ENCODE results near the gene WDR4. TPM values are rescaled to one million over a fixed set of nuclear protein-coding genes. Genes with fewer than 3 reads are reported as not detected.
A peak's percentile ranks its signal among the peaks of the same experiment; 100 is the strongest.

WDR4 gene
- total and polyA plus RNA-seq, 2 experiments from 2014 or later = 22.5 to 50.2 TPM

DNA sequence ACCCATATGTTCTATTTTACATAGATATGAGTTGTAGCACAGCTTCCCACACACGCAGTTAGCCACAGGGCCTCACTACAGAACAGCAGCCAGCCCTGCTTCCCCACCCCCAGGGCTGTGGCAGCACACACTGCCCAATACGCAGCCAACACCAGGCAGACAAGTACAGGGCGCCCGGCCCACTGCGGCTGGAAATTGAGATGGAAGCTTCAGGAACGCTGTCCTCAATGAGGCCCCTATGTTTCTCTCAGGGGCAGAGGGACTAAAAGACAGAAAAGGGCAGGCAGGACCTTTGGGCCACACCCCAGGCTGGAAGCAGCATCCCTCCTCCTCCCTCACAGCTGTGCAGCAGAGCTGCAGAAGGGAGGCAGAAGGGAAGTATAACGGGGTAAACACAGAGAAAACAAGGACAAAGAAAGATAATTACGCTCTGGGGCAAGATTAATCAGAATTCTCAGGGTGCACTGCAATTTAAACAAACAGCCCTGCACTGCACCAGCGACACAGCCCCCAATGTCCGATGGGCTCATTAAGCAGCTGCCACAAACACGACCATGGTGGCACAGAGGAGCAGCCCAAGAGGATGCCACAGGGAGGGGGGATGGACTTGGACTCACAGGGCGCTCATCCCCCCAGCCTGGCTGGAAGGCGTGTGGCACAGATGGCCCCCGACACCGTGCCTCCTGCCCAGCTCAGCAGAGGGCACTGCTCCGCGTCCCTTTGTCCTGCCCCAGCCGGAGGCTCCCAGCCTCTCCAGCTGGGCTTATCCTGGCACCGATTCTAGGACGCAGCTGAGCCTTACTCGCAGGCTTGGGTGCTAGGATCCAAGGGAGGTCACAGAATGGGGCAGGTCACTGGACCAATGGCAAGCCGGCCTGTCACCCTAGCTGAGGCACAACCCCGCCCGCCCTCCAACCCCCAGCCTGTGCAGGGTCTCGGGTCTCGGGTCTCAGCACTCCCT is 14.2 kb downstream of the WDR4 start:
- Mint-ChIP-seq H3K27me3 (ENCODE audit: insufficient read depth, low read depth, poor library complexity) (peaks cover 11% of the 10 kb centered on the region), H3K4me1 (peaks cover 16% of the 10 kb centered on the region), H3K27ac (peak overlapping the region; percentile 81), H3K36me3 (ENCODE audit: low read depth) (peaks cover 77% of the 10 kb centered on the region), H3K9me3 (no peaks in the 10 kb centered on the region; the same call in 2 of the 3 replicates), H3K4me3 (no peak overlapping the region; the same call in 2 of the 3 replicates)
- Histone ChIP-seq H3K9me2 (ENCODE audit: insufficient read depth) (no peaks in the 10 kb centered on the region), H3F3A (replicated peaks; ENCODE audit: low read depth) (peaks cover 38% of the 10 kb centered on the region), H3K4me3 (no peak overlapping the region), H3K79me2 (replicated peaks; ENCODE audit: insufficient read depth) (peaks cover 89% of the 10 kb centered on the region), H3K36me3 (ENCODE audit: insufficient read depth) (peaks cover 29% of the 10 kb centered on the region), H3K4me2 (no peak overlapping the region), H3K4me1 (ENCODE audit: insufficient read depth) (no peaks in the 10 kb centered on the region), H4K20me1 (replicated peaks; ENCODE audit: insufficient read depth) (peaks cover 39% of the 10 kb centered on the region), H2AFZ (no peak overlapping the region), H3K27me3 (ENCODE audit: insufficient read depth) (no peaks in the 10 kb centered on the region), H3K27ac (ENCODE audit: low read depth) (peak overlapping the region; percentile 39; the same call in 1 of the 2 replicates)
- TF ChIP-seq EZH2phosphoT487 (IDR thresholded peaks at IDR 0.05; ENCODE audit: unreplicated experiment) (no peak), JUNB (IDR thresholded peaks at IDR 0.05; ENCODE audit: unreplicated experiment) (no peak), CREB1 (CRISPR knock-in tag; IDR thresholded peaks at IDR 0.05; ENCODE audit: low read depth) (no peak)
- TF ChIP-seq, protein P1, sequence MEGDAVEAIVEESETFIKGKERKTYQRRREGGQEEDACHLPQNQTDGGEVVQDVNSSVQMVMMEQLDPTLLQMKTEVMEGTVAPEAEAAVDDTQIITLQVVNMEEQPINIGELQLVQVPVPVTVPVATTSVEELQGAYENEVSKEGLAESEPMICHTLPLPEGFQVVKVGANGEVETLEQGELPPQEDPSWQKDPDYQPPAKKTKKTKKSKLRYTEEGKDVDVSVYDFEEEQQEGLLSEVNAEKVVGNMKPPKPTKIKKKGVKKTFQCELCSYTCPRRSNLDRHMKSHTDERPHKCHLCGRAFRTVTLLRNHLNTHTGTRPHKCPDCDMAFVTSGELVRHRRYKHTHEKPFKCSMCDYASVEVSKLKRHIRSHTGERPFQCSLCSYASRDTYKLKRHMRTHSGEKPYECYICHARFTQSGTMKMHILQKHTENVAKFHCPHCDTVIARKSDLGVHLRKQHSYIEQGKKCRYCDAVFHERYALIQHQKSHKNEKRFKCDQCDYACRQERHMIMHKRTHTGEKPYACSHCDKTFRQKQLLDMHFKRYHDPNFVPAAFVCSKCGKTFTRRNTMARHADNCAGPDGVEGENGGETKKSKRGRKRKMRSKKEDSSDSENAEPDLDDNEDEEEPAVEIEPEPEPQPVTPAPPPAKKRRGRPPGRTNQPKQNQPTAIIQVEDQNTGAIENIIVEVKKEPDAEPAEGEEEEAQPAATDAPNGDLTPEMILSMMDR (conservative IDR thresholded peaks at IDR 0.05; ENCODE audit: low read depth in 2 of 2) = 0 out of 4 replicates have a peak, but pooled peaks of 1 of the 2 experiments have one; percentile 5
- TF ChIP-seq, protein P2, sequence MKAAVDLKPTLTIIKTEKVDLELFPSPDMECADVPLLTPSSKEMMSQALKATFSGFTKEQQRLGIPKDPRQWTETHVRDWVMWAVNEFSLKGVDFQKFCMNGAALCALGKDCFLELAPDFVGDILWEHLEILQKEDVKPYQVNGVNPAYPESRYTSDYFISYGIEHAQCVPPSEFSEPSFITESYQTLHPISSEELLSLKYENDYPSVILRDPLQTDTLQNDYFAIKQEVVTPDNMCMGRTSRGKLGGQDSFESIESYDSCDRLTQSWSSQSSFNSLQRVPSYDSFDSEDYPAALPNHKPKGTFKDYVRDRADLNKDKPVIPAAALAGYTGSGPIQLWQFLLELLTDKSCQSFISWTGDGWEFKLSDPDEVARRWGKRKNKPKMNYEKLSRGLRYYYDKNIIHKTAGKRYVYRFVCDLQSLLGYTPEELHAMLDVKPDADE (IDR thresholded peaks at IDR 0.05) = no peak
- DNase-seq (ENCODE audit: low spot score) = no peak
- peak; percentile 14; the same call in 2 of the 3 replicates for ATAC-seq

DNA sequence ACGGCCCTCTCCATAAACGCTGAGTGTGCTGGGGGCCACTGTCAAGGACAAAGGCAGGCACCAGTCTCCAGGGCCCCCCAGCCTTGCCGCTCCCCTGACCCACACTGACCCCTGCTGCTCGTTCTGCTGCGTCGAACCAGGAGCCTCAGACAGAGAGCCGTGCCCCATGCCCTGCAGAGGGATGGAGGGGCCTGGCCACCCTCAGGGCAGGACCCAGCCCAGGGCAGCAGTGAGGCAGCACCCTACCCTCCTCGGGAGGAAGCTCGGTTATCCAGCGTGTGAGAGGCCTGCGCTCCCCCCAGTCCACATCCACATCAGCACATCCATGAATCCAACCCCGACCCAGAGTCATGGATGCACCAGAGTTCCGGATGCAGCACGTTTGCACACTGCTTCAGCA is 15.1 kb downstream of the WDR4 start:
- Histone ChIP-seq H3K36me3 (ENCODE audit: insufficient read depth) (peaks cover 27% of the 10 kb centered on the region), H3K4me1 (ENCODE audit: insufficient read depth) (no peaks in the 10 kb centered on the region), H3K4me2 (no peak overlapping the region), H3F3A (replicated peaks; ENCODE audit: low read depth) (peaks cover 37% of the 10 kb centered on the region), H3K9me2 (ENCODE audit: insufficient read depth) (no peaks in the 10 kb centered on the region), H3K27me3 (ENCODE audit: insufficient read depth) (no peaks in the 10 kb centered on the region), H2AFZ (no peak overlapping the region), H3K79me2 (replicated peaks; ENCODE audit: insufficient read depth) (peaks cover 86% of the 10 kb centered on the region), H3K27ac (ENCODE audit: low read depth) (peak overlapping the region; percentile 39; the same call in 1 of the 2 replicates), H4K20me1 (replicated peaks; ENCODE audit: insufficient read depth) (peaks cover 40% of the 10 kb centered on the region), H3K4me3 (no peak overlapping the region)
- Mint-ChIP-seq H3K9me3 (no peaks in the 10 kb centered on the region; the same call in 2 of the 3 replicates), H3K4me1 (peaks cover 16% of the 10 kb centered on the region), H3K36me3 (ENCODE audit: low read depth) (peaks cover 73% of the 10 kb centered on the region), H3K27me3 (ENCODE audit: insufficient read depth, low read depth, poor library complexity) (peaks cover 15% of the 10 kb centered on the region), H3K4me3 (no peak overlapping the region), H3K27ac (no peak overlapping the region)
- peak; percentile 23 for ATAC-seq
- DNase-seq (ENCODE audit: low spot score) = no peak
- TF ChIP-seq, protein P1 (conservative IDR thresholded peaks at IDR 0.05; ENCODE audit: low read depth in 2 of 2) = peak in 1 of 2 experiments; percentile 46; a peak in 2 of 4 replicates
- TF ChIP-seq, protein P3, sequence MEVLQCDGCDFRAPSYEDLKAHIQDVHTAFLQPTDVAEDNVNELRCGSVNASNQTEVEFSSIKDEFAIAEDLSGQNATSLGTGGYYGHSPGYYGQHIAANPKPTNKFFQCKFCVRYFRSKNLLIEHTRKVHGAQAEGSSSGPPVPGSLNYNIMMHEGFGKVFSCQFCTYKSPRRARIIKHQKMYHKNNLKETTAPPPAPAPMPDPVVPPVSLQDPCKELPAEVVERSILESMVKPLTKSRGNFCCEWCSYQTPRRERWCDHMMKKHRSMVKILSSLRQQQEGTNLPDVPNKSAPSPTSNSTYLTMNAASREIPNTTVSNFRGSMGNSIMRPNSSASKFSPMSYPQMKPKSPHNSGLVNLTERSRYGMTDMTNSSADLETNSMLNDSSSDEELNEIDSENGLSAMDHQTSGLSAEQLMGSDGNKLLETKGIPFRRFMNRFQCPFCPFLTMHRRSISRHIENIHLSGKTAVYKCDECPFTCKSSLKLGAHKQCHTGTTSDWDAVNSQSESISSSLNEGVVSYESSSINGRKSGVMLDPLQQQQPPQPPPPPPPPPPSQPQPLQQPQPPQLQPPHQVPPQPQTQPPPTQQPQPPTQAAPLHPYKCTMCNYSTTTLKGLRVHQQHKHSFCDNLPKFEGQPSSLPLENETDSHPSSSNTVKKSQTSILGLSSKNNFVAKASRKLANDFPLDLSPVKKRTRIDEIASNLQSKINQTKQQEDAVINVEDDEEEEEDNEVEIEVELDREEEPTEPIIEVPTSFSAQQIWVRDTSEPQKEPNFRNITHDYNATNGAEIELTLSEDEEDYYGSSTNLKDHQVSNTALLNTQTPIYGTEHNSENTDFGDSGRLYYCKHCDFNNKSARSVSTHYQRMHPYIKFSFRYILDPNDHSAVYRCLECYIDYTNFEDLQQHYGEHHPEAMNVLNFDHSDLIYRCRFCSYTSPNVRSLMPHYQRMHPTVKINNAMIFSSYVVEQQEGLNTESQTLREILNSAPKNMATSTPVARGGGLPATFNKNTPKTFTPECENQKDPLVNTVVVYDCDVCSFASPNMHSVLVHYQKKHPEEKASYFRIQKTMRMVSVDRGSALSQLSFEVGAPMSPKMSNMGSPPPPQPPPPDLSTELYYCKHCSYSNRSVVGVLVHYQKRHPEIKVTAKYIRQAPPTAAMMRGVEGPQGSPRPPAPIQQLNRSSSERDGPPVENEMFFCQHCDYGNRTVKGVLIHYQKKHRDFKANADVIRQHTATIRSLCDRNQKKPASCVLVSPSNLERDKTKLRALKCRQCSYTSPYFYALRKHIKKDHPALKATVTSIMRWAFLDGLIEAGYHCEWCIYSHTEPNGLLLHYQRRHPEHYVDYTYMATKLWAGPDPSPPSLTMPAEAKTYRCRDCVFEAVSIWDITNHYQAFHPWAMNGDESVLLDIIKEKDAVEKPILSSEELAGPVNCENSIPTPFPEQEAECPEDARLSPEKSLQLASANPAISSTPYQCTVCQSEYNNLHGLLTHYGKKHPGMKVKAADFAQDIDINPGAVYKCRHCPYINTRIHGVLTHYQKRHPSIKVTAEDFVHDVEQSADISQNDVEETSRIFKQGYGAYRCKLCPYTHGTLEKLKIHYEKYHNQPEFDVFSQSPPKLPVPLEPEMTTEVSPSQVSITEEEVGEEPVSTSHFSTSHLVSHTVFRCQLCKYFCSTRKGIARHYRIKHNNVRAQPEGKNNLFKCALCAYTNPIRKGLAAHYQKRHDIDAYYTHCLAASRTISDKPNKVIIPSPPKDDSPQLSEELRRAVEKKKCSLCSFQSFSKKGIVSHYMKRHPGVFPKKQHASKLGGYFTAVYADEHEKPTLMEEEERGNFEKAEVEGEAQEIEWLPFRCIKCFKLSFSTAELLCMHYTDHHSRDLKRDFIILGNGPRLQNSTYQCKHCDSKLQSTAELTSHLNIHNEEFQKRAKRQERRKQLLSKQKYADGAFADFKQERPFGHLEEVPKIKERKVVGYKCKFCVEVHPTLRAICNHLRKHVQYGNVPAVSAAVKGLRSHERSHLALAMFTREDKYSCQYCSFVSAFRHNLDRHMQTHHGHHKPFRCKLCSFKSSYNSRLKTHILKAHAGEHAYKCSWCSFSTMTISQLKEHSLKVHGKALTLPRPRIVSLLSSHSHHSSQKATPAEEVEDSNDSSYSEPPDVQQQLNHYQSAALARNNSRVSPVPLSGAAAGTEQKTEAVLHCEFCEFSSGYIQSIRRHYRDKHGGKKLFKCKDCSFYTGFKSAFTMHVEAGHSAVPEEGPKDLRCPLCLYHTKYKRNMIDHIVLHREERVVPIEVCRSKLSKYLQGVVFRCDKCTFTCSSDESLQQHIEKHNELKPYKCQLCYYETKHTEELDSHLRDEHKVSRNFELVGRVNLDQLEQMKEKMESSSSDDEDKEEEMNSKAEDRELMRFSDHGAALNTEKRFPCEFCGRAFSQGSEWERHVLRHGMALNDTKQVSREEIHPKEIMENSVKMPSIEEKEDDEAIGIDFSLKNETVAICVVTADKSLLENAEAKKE (CRISPR knock-in tag; IDR thresholded peaks at IDR 0.05) = no peak
- no peak for TF ChIP-seq EZH2 (IDR thresholded peaks at IDR 0.05; ENCODE audit: low read depth, unreplicated experiment)

Measured in GM23338 (cell line).